Stimulated activated CD4-positive, alpha-beta T cell treated with anti-CD3 and anti-CD28 coated beads, Interleukin-2, amount 100 ng/mL, for 4 hours (primary cell): ENCODE data around the gene BTBD3.

Experiments
- DNase-seq: peaks from one replicate; pipeline ENCODE4 v3.0.0-alpha.2; 2020; ENCODE audit warnings: low read depth

Gene BTBD3

GRCh38 chr20:11972478-11972877, 54.8 kb downstream of the BTBD3 start:
- DNase-seq = no peak
